Trophoblast cell (in vitro differentiated cells and primary cell): ENCODE data around the gene RINT1.
A peak's percentile ranks its signal among the peaks of the same experiment; 100 is the strongest.
"Not testable (repeated sequence)": the region's sequence is repeated elsewhere in the genome, so short reads cannot be mapped to it uniquely, and the experiment has no call there.

Experiments
- DNase-seq, 2 donors: peaks; one replicate each; pipeline ENCODE4 v3.0.0-alpha.2; 2016
- H2AFZ ChIP-seq: 2 replicates; pipeline ENCODE4 v1.6.1; 2013; ENCODE audit warnings: low read length, moderate library complexity, mild to moderate bottlenecking; ENCODE audit not compliant: insufficient read depth, poor library complexity
- H2AK5ac ChIP-seq: 2 replicates; pipeline ENCODE4 v1.6.1; 2013; ENCODE audit warnings: mild to moderate bottlenecking, low read length
- H2BK120ac ChIP-seq: 2 replicates; pipeline ENCODE4 v1.6.1; 2013; ENCODE audit warnings: low read length, mild to moderate bottlenecking, moderate library complexity; ENCODE audit not compliant: insufficient read depth, poor library complexity
- H2BK12ac ChIP-seq: 2 replicates; pipeline ENCODE4 v1.6.1; 2013; ENCODE audit warnings: mild to moderate bottlenecking, low read length, moderate library complexity
- H2BK5ac ChIP-seq: 2 replicates; pipeline ENCODE4 v1.6.1; 2013; ENCODE audit warnings: low read length, low read depth, moderate library complexity, mild to moderate bottlenecking; ENCODE audit not compliant: poor library complexity
- H3K14ac ChIP-seq: 2 replicates; pipeline ENCODE4 v1.6.1; 2013; ENCODE audit warnings: mild to moderate bottlenecking, low read length
- H3K18ac ChIP-seq: 2 replicates; pipeline ENCODE4 v1.6.1; 2013; ENCODE audit warnings: mild to moderate bottlenecking, low read length
- H3K23ac ChIP-seq: 2 replicates; pipeline ENCODE4 v1.6.1; 2013; ENCODE audit warnings: low read length
- H3K27ac ChIP-seq: 2 replicates; pipeline ENCODE4 v1.5.1; 2013; ENCODE audit warnings: low read depth, mild to moderate bottlenecking, inconsistent platforms, low read length, moderate library complexity
- H3K27me3 ChIP-seq: 2 replicates; pipeline ENCODE4 v1.6.1; 2013; ENCODE audit warnings: inconsistent platforms, mild to moderate bottlenecking, low read length, moderate library complexity; ENCODE audit not compliant: insufficient read depth
- H3K36me3 ChIP-seq, 2 experiments: 1 replicate in 1 of 2; 2 replicates in 1 of 2; pipeline ENCODE4 v1.6.1; 2013; ENCODE audit warnings: low read length in 2 of 2, mild to moderate bottlenecking in 2 of 2, moderate library complexity in 1 of 2; ENCODE audit not compliant: insufficient read depth in 2 of 2, control insufficient read depth in 1 of 2
- H3K4ac ChIP-seq: 2 replicates; pipeline ENCODE4 v1.6.1; 2013; ENCODE audit warnings: low read depth, mild to moderate bottlenecking, low read length, moderate library complexity
- H3K4me1 ChIP-seq, 2 experiments: 1 replicate in 1 of 2; 2 replicates in 1 of 2; pipeline ENCODE4 v1.6.1; 2013; ENCODE audit warnings: low read length in 2 of 2, mild to moderate bottlenecking in 2 of 2, moderate library complexity in 1 of 2; ENCODE audit not compliant: insufficient read depth in 2 of 2, control insufficient read depth in 1 of 2
- H3K4me2 ChIP-seq: 2 replicates; pipeline ENCODE4 v1.6.1; 2013; ENCODE audit warnings: inconsistent platforms, mild to moderate bottlenecking, low read length, moderate library complexity
- H3K4me3 ChIP-seq: 2 replicates; pipeline ENCODE4 v1.5.1; 2013; ENCODE audit warnings: mild to moderate bottlenecking, low read depth, low read length, inconsistent platforms
- H3K79me1 ChIP-seq: one replicate; pipeline ENCODE4 v1.6.1; 2013; ENCODE audit warnings: low read length
- H3K79me2 ChIP-seq: 2 replicates; pipeline ENCODE4 v1.6.1; 2013; ENCODE audit warnings: low read length, mild to moderate bottlenecking; ENCODE audit not compliant: control insufficient read depth, insufficient read depth, poor library complexity
- H3K9ac ChIP-seq: 2 replicates; pipeline ENCODE4 v1.6.1; 2013; ENCODE audit warnings: mild to moderate bottlenecking, low read length
- H3K9me3 ChIP-seq: 2 replicates; pipeline ENCODE4 v1.6.1; 2013; ENCODE audit warnings: low read depth, mild to moderate bottlenecking, control low read depth, inconsistent platforms, low read length; ENCODE audit not compliant: insufficient read depth
- H4K12ac ChIP-seq: 2 replicates; pipeline ENCODE4 v1.6.1; 2013; ENCODE audit warnings: low read depth, mild to moderate bottlenecking, low read length, moderate library complexity
- H4K8ac ChIP-seq: 2 replicates; pipeline ENCODE4 v1.6.1; 2013; ENCODE audit warnings: low read depth, mild to moderate bottlenecking, low read length, moderate library complexity
- H4K91ac ChIP-seq: one replicate; pipeline ENCODE4 v1.6.1; 2013; ENCODE audit warnings: low read depth, mild to moderate bottlenecking, low read length, moderate library complexity
- WGBS: extraction: QIAGEN DNeasy Blood & Tissue Kit; methylation state at CpG from one replicate; pipeline ENCODE4 v1.1.7; 2013; ENCODE audit warnings: missing lambda C conversion rate; ENCODE audit not compliant: insufficient read length, insufficient coverage; ENCODE audit errors: extremely low coverage; 5-methylcytosine and 5-hydroxymethylcytosine counted together

The RINT1 gene

GRCh38 chr7:105599080-105599479 is 67.1 kb downstream of the RINT1 start:
- H3K23ac ChIP-seq, H3K4ac ChIP-seq, H3K14ac ChIP-seq, H4K8ac ChIP-seq, H4K91ac ChIP-seq, H3K9me3 ChIP-seq, H3K4me1 ChIP-seq, H2BK120ac ChIP-seq, H2BK5ac ChIP-seq, H3K18ac ChIP-seq, H3K4me2 ChIP-seq, H3K36me3 ChIP-seq, H2AK5ac ChIP-seq, H3K79me2 ChIP-seq, H3K9ac ChIP-seq, H3K79me1 ChIP-seq, H2AFZ ChIP-seq, H3K4me3 ChIP-seq, H2BK12ac ChIP-seq, H3K27me3 ChIP-seq, DNase-seq, H4K12ac ChIP-seq, H3K27ac ChIP-seq: not testable (repeated sequence)
- WGBS = no CpG with 5 or more reads among the region's 8 CpGs

GRCh38 chr7:105599551-105599950 is 67.5 kb downstream of the RINT1 start:
- H4K91ac ChIP-seq = no peak overlapping the region
- H2BK120ac ChIP-seq = no peak overlapping the region
- peaks cover 2 to 8% of the 10 kb centered on the region in 2 experiments for H3K4me1 ChIP-seq
- H2AFZ ChIP-seq = no peak overlapping the region
- H3K79me1 ChIP-seq = no peaks in the 10 kb centered on the region
- no peaks in the 10 kb centered on the region for H3K79me2 ChIP-seq
- no peak overlapping the region for H3K27ac ChIP-seq
- H3K27me3 ChIP-seq = no peaks in the 10 kb centered on the region
- no peak overlapping the region for H4K12ac ChIP-seq
- no peak overlapping the region for H3K4me2 ChIP-seq
- no peak overlapping the region for H4K8ac ChIP-seq
- no peak overlapping the region for H2BK5ac ChIP-seq
- no peak overlapping the region for H3K9ac ChIP-seq
- no peak overlapping the region for H3K18ac ChIP-seq
- no peaks in the 10 kb centered on the region for H3K36me3 ChIP-seq
- H3K4me3 ChIP-seq = no peak overlapping the region
- no peak overlapping the region for H2BK12ac ChIP-seq
- H3K4ac ChIP-seq = no peak overlapping the region
- no peaks in the 10 kb centered on the region for H3K9me3 ChIP-seq
- WGBS = no CpG with 5 or more reads among the region's 3 CpGs
- no peak overlapping the region for H2AK5ac ChIP-seq
- no peak for DNase-seq
- no peak overlapping the region for H3K14ac ChIP-seq
- H3K23ac ChIP-seq = no peak overlapping the region

GRCh38 chr7:105600720-105601550 is 68.9 kb downstream of the RINT1 start:
- Histone ChIP-seq H4K91ac (no peak overlapping the region), H3K14ac (no peak overlapping the region), H3K4me3 (no peak overlapping the region), H3K9me3 (no peaks in the 10 kb centered on the region), H4K8ac (peak overlapping the region; percentile 33), H3K79me1 (no peaks in the 10 kb centered on the region), H3K4ac (no peak overlapping the region), H3K79me2 (no peaks in the 10 kb centered on the region), H3K23ac (no peak overlapping the region), H3K27me3 (no peaks in the 10 kb centered on the region), H3K18ac (no peak overlapping the region), H3K4me1 (peaks cover 2 to 8% of the 10 kb centered on the region in 2 experiments), H2BK5ac (no peak overlapping the region), H3K27ac (no peak overlapping the region), H3K36me3 (no peaks in the 10 kb centered on the region), H2BK120ac (no peak overlapping the region), H2BK12ac (no peak overlapping the region), H4K12ac (no peak overlapping the region), H3K4me2 (no peak overlapping the region), H2AFZ (no peak overlapping the region), H3K9ac (no peak overlapping the region), H2AK5ac (no peak overlapping the region)
- peak; percentile 22 to 54 for DNase-seq
- WGBS = no CpG with 5 or more reads among the region's 14 CpGs

- no peak overlapping the region for H3K9ac ChIP-seq
- no peak overlapping the region for H2BK12ac ChIP-seq
- no peak overlapping the region for H3K23ac ChIP-seq
- H3K4me3 ChIP-seq = no peak overlapping the region
- H3K4ac ChIP-seq = no peak overlapping the region
- no peaks in the 10 kb centered on the region for H3K79me2 ChIP-seq
- no CpG with 5 or more reads among the region's 19 CpGs for WGBS
- H3K27me3 ChIP-seq = no peaks in the 10 kb centered on the region
- no peaks in the 10 kb centered on the region for H3K79me1 ChIP-seq
- H3K9me3 ChIP-seq = no peaks in the 10 kb centered on the region
- H2AK5ac ChIP-seq = no peak overlapping the region
- H3K36me3 ChIP-seq = no peaks in the 10 kb centered on the region
- H4K12ac ChIP-seq = no peak overlapping the region
- no peak overlapping the region for H2BK120ac ChIP-seq
- H3K14ac ChIP-seq = no peak overlapping the region
- H3K4me1 ChIP-seq = peaks cover 2 to 8% of the 10 kb centered on the region in 2 experiments
- H3K27ac ChIP-seq = no peak overlapping the region
- no peak overlapping the region for H4K91ac ChIP-seq
- no peak overlapping the region for H3K18ac ChIP-seq
- H2AFZ ChIP-seq = no peak overlapping the region
- H3K4me2 ChIP-seq = no peak overlapping the region
- H2BK5ac ChIP-seq = no peak overlapping the region
- DNase-seq = no peak
- no peak overlapping the region for H4K8ac ChIP-seq
Observed at GRCh38 chr7:105602325-105603305, 70.6 kb downstream of the RINT1 start.
